ENCODE measurements around the gene RRP1. TPM values are rescaled to one million over a fixed set of nuclear protein-coding genes. Genes with fewer than 3 reads are reported as not detected.
A peak's percentile ranks its signal among the peaks of the same experiment; 100 is the strongest.

RRP1 gene
- total RNA-seq, 1 experiment from 2014 or later: 53.9 TPM

- ChIA-PET CTCF (interaction anchor here (0.7 kb wide), 1 partner anchor 159 kb away, joined by 3 read pairs; no protein-coding TSS in a partner anchor), RAD21 (ENCODE audit: low non-redundant PET in 1 of 2, low total read pairs in 2 of 2, uncharacterized antibody in 2 of 2, unreplicated experiment in 2 of 2) (interaction anchor here in 1 of 2 experiments (0.6 kb wide), 1 partner anchor 512 kb away, joined by 3 read pairs; no protein-coding TSS in a partner anchor)
- intact Hi-C loops (cut with micrococcal nuclease): no loop called here
Measured at GRCh38 chr21:43816611-43817071, 27.3 kb downstream of the RRP1 start.

More at GRCh38 chr21:43816611-43817071, 27.3 kb downstream of the RRP1 start:
- DNase-seq (ENCODE audit: low read depth, low spot score): no peak
- TF ChIP-seq CTCF (IDR thresholded peaks at IDR 0.05 in 2 of 3, conservative IDR thresholded peaks at IDR 0.05 in 1 of 3; ENCODE audit: borderline replicate concordance in 1 of 3, insufficient read depth in 1 of 3, low read depth in 2 of 3, low read length in 2 of 3) (0 out of 6 replicates have a peak, but pooled peaks of 2 of the 3 experiments have one; percentile 13 to 20), ZBTB33 (IDR thresholded peaks at IDR 0.05; ENCODE audit: extremely low read depth, insufficient replicate concordance, low read length) (no peak)
- BruUV-seq (replicated peaks): no TSS peak
- Histone ChIP-seq H3K4me1 (ENCODE audit: control insufficient read depth in 1 of 2, insufficient read depth in 2 of 2, low read length in 2 of 2) (peaks cover 7 to 19% of the 10 kb centered on the region in 2 experiments), H3K4me3 (replicated peaks in 1 of 2; ENCODE audit: low read depth in 1 of 2, low read length in 2 of 2) (no peak overlapping the region), H3K4me2 (ENCODE audit: low read length) (no peak overlapping the region), H4K20me1 (ENCODE audit: insufficient read depth) (no peaks in the 10 kb centered on the region), H3K9ac (ENCODE audit: low read length) (no peak overlapping the region), H3K36me3 (ENCODE audit: control insufficient read depth in 1 of 2, insufficient read depth in 2 of 2, low read length in 2 of 2) (no peaks in the 10 kb centered on the region), H3K79me2 (ENCODE audit: insufficient read depth, low read length) (no peaks in the 10 kb centered on the region), H2AFZ (ENCODE audit: low read depth, low read length, poor library complexity, severe bottlenecking) (no peak overlapping the region), H3K27ac (ENCODE audit: low read depth, low read length) (no peak overlapping the region), H3K9me2 (ENCODE audit: insufficient read depth) (no peaks in the 10 kb centered on the region), H3K9me3 (ENCODE audit: control insufficient read depth in 1 of 2, insufficient read depth in 1 of 2, low read depth in 1 of 2, low read length in 2 of 2) (no peaks in the 10 kb centered on the region), H3K27me3 (ENCODE audit: insufficient read depth, low read length) (no peaks in the 10 kb centered on the region)
- no peak; the same call in 1 of the 2 replicates for ATAC-seq
- POLR2A ChIA-PET: interaction anchor here (0.7 kb wide), 1 partner anchor 37 kb away, joined by 3 read pairs; no protein-coding TSS in a partner anchor
